Trophoblast cell (in vitro differentiated cells and primary cell): ENCODE results near the gene COL9A1.

Source experiments
- DNase-seq, 2 donors: peaks; one replicate each; pipeline ENCODE4 v3.0.0-alpha.2; 2016
- H2AFZ ChIP-seq: 2 replicates; pipeline ENCODE4 v1.6.1; 2013; ENCODE audit warnings: low read length, moderate library complexity, mild to moderate bottlenecking; ENCODE audit not compliant: insufficient read depth, poor library complexity
- H2AK5ac ChIP-seq: 2 replicates; pipeline ENCODE4 v1.6.1; 2013; ENCODE audit warnings: mild to moderate bottlenecking, low read length
- H2BK120ac ChIP-seq: 2 replicates; pipeline ENCODE4 v1.6.1; 2013; ENCODE audit warnings: low read length, mild to moderate bottlenecking, moderate library complexity; ENCODE audit not compliant: insufficient read depth, poor library complexity
- H2BK12ac ChIP-seq: 2 replicates; pipeline ENCODE4 v1.6.1; 2013; ENCODE audit warnings: mild to moderate bottlenecking, low read length, moderate library complexity
- H2BK5ac ChIP-seq: 2 replicates; pipeline ENCODE4 v1.6.1; 2013; ENCODE audit warnings: low read length, low read depth, moderate library complexity, mild to moderate bottlenecking; ENCODE audit not compliant: poor library complexity
- H3K14ac ChIP-seq: 2 replicates; pipeline ENCODE4 v1.6.1; 2013; ENCODE audit warnings: mild to moderate bottlenecking, low read length
- H3K18ac ChIP-seq: 2 replicates; pipeline ENCODE4 v1.6.1; 2013; ENCODE audit warnings: mild to moderate bottlenecking, low read length
- H3K23ac ChIP-seq: 2 replicates; pipeline ENCODE4 v1.6.1; 2013; ENCODE audit warnings: low read length
- H3K27ac ChIP-seq: 2 replicates; pipeline ENCODE4 v1.5.1; 2013; ENCODE audit warnings: low read depth, mild to moderate bottlenecking, inconsistent platforms, low read length, moderate library complexity
- H3K27me3 ChIP-seq: 2 replicates; pipeline ENCODE4 v1.6.1; 2013; ENCODE audit warnings: inconsistent platforms, mild to moderate bottlenecking, low read length, moderate library complexity; ENCODE audit not compliant: insufficient read depth
- H3K36me3 ChIP-seq, 2 experiments: 1 replicate in 1 of 2; 2 replicates in 1 of 2; pipeline ENCODE4 v1.6.1; 2013; ENCODE audit warnings: low read length in 2 of 2, mild to moderate bottlenecking in 2 of 2, moderate library complexity in 1 of 2; ENCODE audit not compliant: insufficient read depth in 2 of 2, control insufficient read depth in 1 of 2
- H3K4ac ChIP-seq: 2 replicates; pipeline ENCODE4 v1.6.1; 2013; ENCODE audit warnings: low read depth, mild to moderate bottlenecking, low read length, moderate library complexity
- H3K4me1 ChIP-seq, 2 experiments: 1 replicate in 1 of 2; 2 replicates in 1 of 2; pipeline ENCODE4 v1.6.1; 2013; ENCODE audit warnings: low read length in 2 of 2, mild to moderate bottlenecking in 2 of 2, moderate library complexity in 1 of 2; ENCODE audit not compliant: insufficient read depth in 2 of 2, control insufficient read depth in 1 of 2
- H3K4me2 ChIP-seq: 2 replicates; pipeline ENCODE4 v1.6.1; 2013; ENCODE audit warnings: inconsistent platforms, mild to moderate bottlenecking, low read length, moderate library complexity
- H3K4me3 ChIP-seq: 2 replicates; pipeline ENCODE4 v1.5.1; 2013; ENCODE audit warnings: mild to moderate bottlenecking, low read depth, low read length, inconsistent platforms
- H3K79me1 ChIP-seq: one replicate; pipeline ENCODE4 v1.6.1; 2013; ENCODE audit warnings: low read length
- H3K79me2 ChIP-seq: 2 replicates; pipeline ENCODE4 v1.6.1; 2013; ENCODE audit warnings: low read length, mild to moderate bottlenecking; ENCODE audit not compliant: control insufficient read depth, insufficient read depth, poor library complexity
- H3K9ac ChIP-seq: 2 replicates; pipeline ENCODE4 v1.6.1; 2013; ENCODE audit warnings: mild to moderate bottlenecking, low read length
- H3K9me3 ChIP-seq: 2 replicates; pipeline ENCODE4 v1.6.1; 2013; ENCODE audit warnings: low read depth, mild to moderate bottlenecking, control low read depth, inconsistent platforms, low read length; ENCODE audit not compliant: insufficient read depth
- H4K12ac ChIP-seq: 2 replicates; pipeline ENCODE4 v1.6.1; 2013; ENCODE audit warnings: low read depth, mild to moderate bottlenecking, low read length, moderate library complexity
- H4K8ac ChIP-seq: 2 replicates; pipeline ENCODE4 v1.6.1; 2013; ENCODE audit warnings: low read depth, mild to moderate bottlenecking, low read length, moderate library complexity
- H4K91ac ChIP-seq: one replicate; pipeline ENCODE4 v1.6.1; 2013; ENCODE audit warnings: low read depth, mild to moderate bottlenecking, low read length, moderate library complexity
- WGBS: extraction: QIAGEN DNeasy Blood & Tissue Kit; methylation state at CpG from one replicate; pipeline ENCODE4 v1.1.7; 2013; ENCODE audit warnings: missing lambda C conversion rate; ENCODE audit not compliant: insufficient read length, insufficient coverage; ENCODE audit errors: extremely low coverage; 5-methylcytosine and 5-hydroxymethylcytosine counted together

Gene COL9A1

DNA sequence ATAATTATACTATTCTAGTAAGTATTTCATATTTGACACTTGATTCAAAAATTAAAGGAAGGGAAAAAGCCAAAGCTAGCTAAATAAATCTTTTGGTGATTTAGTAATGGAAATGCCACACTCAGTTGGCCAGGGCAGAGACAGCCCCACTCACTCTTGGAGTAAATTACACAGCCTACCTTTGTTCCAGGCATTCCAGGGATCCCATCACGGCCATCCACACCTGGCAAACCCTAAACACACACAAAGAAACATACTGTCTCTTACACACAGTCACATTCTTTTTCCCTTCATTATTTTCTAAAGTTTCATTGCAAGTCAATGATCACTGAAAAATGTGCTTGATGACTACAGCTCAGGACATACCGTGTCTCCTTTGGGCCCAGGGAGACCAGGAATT lies 48.1 kb downstream of the COL9A1 start:
- Histone ChIP-seq H2BK5ac (no peak overlapping the region), H2BK120ac (no peak overlapping the region), H3K18ac (no peak overlapping the region), H3K9me3 (no peaks in the 10 kb centered on the region), H3K36me3 (no peaks in the 10 kb centered on the region), H4K12ac (no peak overlapping the region), H3K4me1 (no peaks in the 10 kb centered on the region), H3K4ac (no peak overlapping the region), H3K4me2 (no peak overlapping the region), H3K79me1 (no peaks in the 10 kb centered on the region), H3K23ac (no peak overlapping the region), H3K79me2 (no peaks in the 10 kb centered on the region), H2AFZ (no peak overlapping the region), H2BK12ac (no peak overlapping the region), H4K8ac (no peak overlapping the region), H3K4me3 (no peak overlapping the region), H3K9ac (no peak overlapping the region), H3K27me3 (no peaks in the 10 kb centered on the region), H2AK5ac (no peak overlapping the region), H3K27ac (no peak overlapping the region), H3K14ac (no peak overlapping the region), H4K91ac (no peak overlapping the region)
- no peak for DNase-seq
- no CpG with 5 or more reads among the region's 2 CpGs for WGBS

DNA sequence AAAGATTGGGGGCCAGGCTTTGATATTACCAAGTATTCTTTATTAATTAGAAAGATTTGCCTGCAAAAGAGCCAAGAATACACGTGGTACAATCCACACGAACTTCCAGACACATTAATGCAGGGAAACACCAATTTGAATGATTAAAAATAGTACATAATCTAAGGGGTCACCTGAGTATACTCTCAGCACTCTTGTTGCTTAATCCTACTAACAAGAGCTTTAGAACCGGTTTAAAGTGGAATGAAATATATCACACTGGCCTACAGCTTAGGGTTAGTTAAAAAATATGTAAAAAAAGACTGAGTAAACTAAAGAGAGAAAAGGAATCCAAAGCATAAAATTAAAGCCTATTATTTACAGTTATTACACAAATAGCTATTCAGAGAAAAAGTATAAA lies 49.0 kb downstream of the COL9A1 start:
- Histone ChIP-seq H2BK120ac (no peak overlapping the region), H3K23ac (no peak overlapping the region), H2BK5ac (no peak overlapping the region), H3K14ac (no peak overlapping the region), H3K4me1 (no peaks in the 10 kb centered on the region), H3K36me3 (no peaks in the 10 kb centered on the region), H3K18ac (no peak overlapping the region), H2BK12ac (no peak overlapping the region), H3K27me3 (no peaks in the 10 kb centered on the region), H3K79me1 (no peaks in the 10 kb centered on the region), H4K8ac (no peak overlapping the region), H4K91ac (no peak overlapping the region), H3K4me2 (no peak overlapping the region), H3K4me3 (no peak overlapping the region), H2AFZ (no peak overlapping the region), H3K4ac (no peak overlapping the region), H3K9ac (no peak overlapping the region), H3K79me2 (no peaks in the 10 kb centered on the region), H3K9me3 (no peaks in the 10 kb centered on the region), H4K12ac (no peak overlapping the region), H2AK5ac (no peak overlapping the region), H3K27ac (no peak overlapping the region)
- DNase-seq: no peak
- WGBS: no CpG with 5 or more reads among the region's 3 CpGs

DNA sequence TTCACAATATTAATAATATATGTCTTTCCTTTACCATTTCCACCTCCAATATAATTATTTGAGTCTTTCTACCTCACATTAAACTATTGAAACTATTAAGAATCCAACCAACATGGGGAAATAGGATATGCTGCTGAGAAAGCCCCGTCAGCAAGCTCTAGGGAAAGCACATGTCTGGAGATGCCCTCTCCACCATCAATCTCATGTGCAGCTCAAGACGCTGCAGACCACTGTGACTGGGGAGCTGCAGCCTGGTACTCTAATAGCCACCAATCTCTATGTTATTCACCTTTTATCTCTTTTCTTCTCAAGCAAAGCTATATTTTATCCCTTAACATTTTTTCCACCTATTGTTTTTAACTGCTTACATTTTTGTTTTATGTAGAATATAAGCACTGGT lies 50.3 kb downstream of the COL9A1 start:
- Histone ChIP-seq H3K4me1 (no peaks in the 10 kb centered on the region), H3K4me3 (no peak overlapping the region), H3K23ac (no peak overlapping the region), H4K91ac (no peak overlapping the region), H4K12ac (no peak overlapping the region), H3K9me3 (no peaks in the 10 kb centered on the region), H3K79me1 (no peaks in the 10 kb centered on the region), H3K18ac (no peak overlapping the region), H2AK5ac (no peak overlapping the region), H3K79me2 (no peaks in the 10 kb centered on the region), H4K8ac (no peak overlapping the region), H3K14ac (no peak overlapping the region), H3K27ac (no peak overlapping the region), H3K27me3 (no peaks in the 10 kb centered on the region), H3K36me3 (no peaks in the 10 kb centered on the region), H3K9ac (no peak overlapping the region), H3K4me2 (no peak overlapping the region), H2BK5ac (no peak overlapping the region), H2AFZ (no peak overlapping the region), H2BK12ac (no peak overlapping the region), H2BK120ac (no peak overlapping the region), H3K4ac (no peak overlapping the region)
- no CpG with 5 or more reads among the region's 2 CpGs for WGBS
- DNase-seq: no peak

GRCh38 chr6:70246118-70246517 lies 56.8 kb downstream of the COL9A1 start:
- Histone ChIP-seq H4K12ac (no peak overlapping the region), H4K91ac (no peak overlapping the region), H3K4me3 (no peak overlapping the region), H3K14ac (no peak overlapping the region), H3K27ac (no peak overlapping the region), H2BK120ac (no peak overlapping the region), H3K79me1 (no peaks in the 10 kb centered on the region), H3K18ac (no peak overlapping the region), H3K4me1 (no peaks in the 10 kb centered on the region), H2BK12ac (no peak overlapping the region), H3K23ac (no peak overlapping the region), H3K4me2 (no peak overlapping the region), H3K4ac (no peak overlapping the region), H2AFZ (no peak overlapping the region), H2BK5ac (no peak overlapping the region), H3K36me3 (no peaks in the 10 kb centered on the region), H3K27me3 (no peaks in the 10 kb centered on the region), H3K9me3 (no peaks in the 10 kb centered on the region), H4K8ac (no peak overlapping the region), H3K79me2 (no peaks in the 10 kb centered on the region), H3K9ac (no peak overlapping the region), H2AK5ac (no peak overlapping the region)
- DNase-seq: no peak
- no CpG with 5 or more reads among the region's 7 CpGs for WGBS
